Caco-2 (cell line): Measurements from ENCODE around the gene MVB12B. TPM values are rescaled to one million over a fixed set of nuclear protein-coding genes. Genes with fewer than 3 reads are reported as not detected.

Experiments
- BruUV-seq: library from RNA; stranded (reverse); fragments of 400-500 nt; replicated peaks from 2 replicates; lab custom pipeline; 2021; lab: Mats Ljungman, UMichigan
- CTCF ChIA-PET: fragments of 300-600 bp; sonication (Branson Sonifier 250); formaldehyde crosslinking; loops from one replicate; lab custom pipeline; 2022; ENCODE audit warnings: antibody characterized with exemption; lab: Charles Lee
- POLR2A ChIA-PET: fragments of 300-600 bp; sonication (Branson Sonifier 250); formaldehyde crosslinking; loops from one replicate; lab custom pipeline; 2022; ENCODE audit warnings: antibody characterized with exemption; lab: Charles Lee
- DNase-seq, 2 experiments: peaks; one replicate each; pipeline versions ENCODE4 v3.0.0 to v3.0.0-alpha.2; 2020 to 2022
- H3K27me3 ChIP-seq: replicated peaks from 2 replicates; pipeline ENCODE4 v1.6.0; 2011; ENCODE audit warnings: low read length; ENCODE audit not compliant: control insufficient read depth, insufficient read depth
- H3K36me3 ChIP-seq: 2 replicates; pipeline ENCODE4 v1.5.1; 2011; ENCODE audit warnings: low read length; ENCODE audit not compliant: control insufficient read depth, insufficient read depth
- H3K4me1 ChIP-seq: fragments of 250-450 bp; sonication (Bioruptor Pico); 2 replicates; pipeline ENCODE4 v1.5.1; 2020; ENCODE audit warnings: mild to moderate bottlenecking
- H3K4me3 ChIP-seq: 2 replicates; pipeline ENCODE4 v1.5.1; 2011; ENCODE audit warnings: low read depth, mild to moderate bottlenecking, control low read depth, low read length
- H3K9me3 ChIP-seq: fragments of 250-450 bp; sonication (Bioruptor Pico); 2 replicates; pipeline ENCODE4 v1.5.1; 2020; ENCODE audit warnings: mild to moderate bottlenecking, moderate library complexity
- H3K27ac Mint-ChIP-seq: one replicate; pipeline ENCODE4 v1.8.0; 2022; ENCODE audit warnings: mixed read lengths; ENCODE audit not compliant: unreplicated experiment
- H3K27me3 Mint-ChIP-seq: one replicate; pipeline ENCODE4 v1.8.0; 2022; ENCODE audit warnings: mixed read lengths; ENCODE audit not compliant: insufficient read depth, unreplicated experiment
- H3K36me3 Mint-ChIP-seq: one replicate; pipeline ENCODE4 v1.8.0; 2022; ENCODE audit warnings: mild to moderate bottlenecking, mixed read lengths; ENCODE audit not compliant: insufficient read depth, unreplicated experiment
- H3K4me1 Mint-ChIP-seq: one replicate; pipeline ENCODE4 v1.8.0; 2022; ENCODE audit warnings: low read depth, mixed read lengths; ENCODE audit not compliant: unreplicated experiment
- H3K4me3 Mint-ChIP-seq: one replicate; pipeline ENCODE4 v1.8.0; 2022; ENCODE audit warnings: mild to moderate bottlenecking, moderate library complexity, mixed read lengths; ENCODE audit not compliant: unreplicated experiment
- H3K9me3 Mint-ChIP-seq: one replicate; pipeline ENCODE4 v1.8.0; 2022; ENCODE audit warnings: mixed read lengths; ENCODE audit not compliant: unreplicated experiment
- intact Hi-C: fragments of 100-400 bp; cut with micrococcal nuclease; formaldehyde crosslinking; loops from one replicate; pipeline ENCODE4 v1.10.0; 2022; ENCODE audit not compliant: unreplicated experiment
- total RNA-seq: library from RNA; stranded (reverse); gene quantifications from 2 replicates; pipeline ENCODE4 v1.2.3, GENCODE V29; 2022
- TF ChIP-seq, protein P1 (sequence below), 2 experiments: fragments of 200-600 bp in 1 of 2; IDR thresholded peaks; 1 replicate in 1 of 2; 2 replicates in 1 of 2; pipeline versions ENCODE4 v1.5.1 to v1.8.0; 2011 to 2022; ENCODE audit warnings: antibody characterized with exemption in 1 of 2, control low read depth in 1 of 2, inconsistent platforms in 1 of 2, low read depth in 1 of 2, low read length in 1 of 2, mild to moderate bottlenecking in 1 of 2, moderate library complexity in 1 of 2; ENCODE audit not compliant: insufficient read depth in 1 of 2, severe bottlenecking in 1 of 2, unreplicated experiment in 1 of 2

Gene MVB12B
- total RNA-seq, 1 experiment from 2014 or later = 24.4 TPM

DNA sequence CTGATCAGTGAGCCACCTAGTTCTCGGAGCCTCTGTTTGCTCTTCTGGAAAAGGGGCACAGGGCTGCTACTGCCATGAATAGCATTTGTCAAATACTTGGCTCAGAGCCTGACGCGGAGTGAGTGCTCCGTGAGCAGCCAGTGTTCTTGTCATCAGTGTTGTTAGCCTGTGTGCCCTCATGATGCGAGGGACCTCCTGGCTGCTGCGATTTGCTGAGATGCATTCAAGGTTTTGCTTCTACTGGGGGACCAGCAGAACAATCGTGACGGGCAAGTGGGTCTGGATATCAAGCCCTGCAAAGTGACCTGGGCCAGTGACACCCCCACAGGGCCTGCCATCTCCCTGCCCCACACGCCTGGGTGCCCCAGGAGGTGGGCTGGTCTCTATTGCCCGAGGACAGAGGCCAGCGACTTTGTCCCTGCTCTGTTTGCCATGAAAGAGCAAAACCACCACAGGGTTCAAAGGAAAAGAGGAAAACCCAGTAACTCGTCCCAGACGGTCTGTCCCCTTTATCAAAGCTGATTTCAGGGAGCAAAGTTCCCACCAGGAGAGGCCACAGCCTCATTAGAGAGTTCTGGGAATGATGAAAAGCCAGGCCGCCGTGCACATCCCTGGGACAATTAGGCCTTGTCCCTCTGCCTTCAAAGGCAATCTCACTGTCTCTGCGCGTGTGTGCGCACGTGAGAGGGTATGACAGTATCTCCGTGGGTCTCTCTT, 200.6 kb downstream of the MVB12B start:
- H3K36me3 Mint-ChIP-seq = no peaks in the 10 kb centered on the region
- peaks cover 7% of the 10 kb centered on the region for H3K27me3 Mint-ChIP-seq
- peaks cover 20% of the 10 kb centered on the region for H3K4me1 Mint-ChIP-seq
- intact Hi-C loops = no loop called here
- no peak overlapping the region for H3K27ac Mint-ChIP-seq
- no peaks in the 10 kb centered on the region for H3K9me3 ChIP-seq
- H3K4me1 ChIP-seq = peaks cover 8% of the 10 kb centered on the region; the same call in 1 of the 2 replicates
- TF ChIP-seq, protein P1, sequence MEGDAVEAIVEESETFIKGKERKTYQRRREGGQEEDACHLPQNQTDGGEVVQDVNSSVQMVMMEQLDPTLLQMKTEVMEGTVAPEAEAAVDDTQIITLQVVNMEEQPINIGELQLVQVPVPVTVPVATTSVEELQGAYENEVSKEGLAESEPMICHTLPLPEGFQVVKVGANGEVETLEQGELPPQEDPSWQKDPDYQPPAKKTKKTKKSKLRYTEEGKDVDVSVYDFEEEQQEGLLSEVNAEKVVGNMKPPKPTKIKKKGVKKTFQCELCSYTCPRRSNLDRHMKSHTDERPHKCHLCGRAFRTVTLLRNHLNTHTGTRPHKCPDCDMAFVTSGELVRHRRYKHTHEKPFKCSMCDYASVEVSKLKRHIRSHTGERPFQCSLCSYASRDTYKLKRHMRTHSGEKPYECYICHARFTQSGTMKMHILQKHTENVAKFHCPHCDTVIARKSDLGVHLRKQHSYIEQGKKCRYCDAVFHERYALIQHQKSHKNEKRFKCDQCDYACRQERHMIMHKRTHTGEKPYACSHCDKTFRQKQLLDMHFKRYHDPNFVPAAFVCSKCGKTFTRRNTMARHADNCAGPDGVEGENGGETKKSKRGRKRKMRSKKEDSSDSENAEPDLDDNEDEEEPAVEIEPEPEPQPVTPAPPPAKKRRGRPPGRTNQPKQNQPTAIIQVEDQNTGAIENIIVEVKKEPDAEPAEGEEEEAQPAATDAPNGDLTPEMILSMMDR (IDR thresholded peaks at IDR 0.05; ENCODE audit: insufficient read depth in 1 of 2, low read depth in 1 of 2, low read length in 1 of 2, severe bottlenecking in 1 of 2, unreplicated experiment in 1 of 2) = no peak
- peak in 1 of 2 experiments; percentile 40 for DNase-seq
- H3K27me3 ChIP-seq = no peaks in the 10 kb centered on the region
- ChIA-PET POLR2A (no interaction called here), CTCF (no interaction called here)
- no peak overlapping the region for H3K4me3 ChIP-seq
- no peaks in the 10 kb centered on the region for H3K36me3 ChIP-seq
- H3K4me3 Mint-ChIP-seq = no peak overlapping the region
- BruUV-seq = no TSS peak
- no peaks in the 10 kb centered on the region for H3K9me3 Mint-ChIP-seq

DNA sequence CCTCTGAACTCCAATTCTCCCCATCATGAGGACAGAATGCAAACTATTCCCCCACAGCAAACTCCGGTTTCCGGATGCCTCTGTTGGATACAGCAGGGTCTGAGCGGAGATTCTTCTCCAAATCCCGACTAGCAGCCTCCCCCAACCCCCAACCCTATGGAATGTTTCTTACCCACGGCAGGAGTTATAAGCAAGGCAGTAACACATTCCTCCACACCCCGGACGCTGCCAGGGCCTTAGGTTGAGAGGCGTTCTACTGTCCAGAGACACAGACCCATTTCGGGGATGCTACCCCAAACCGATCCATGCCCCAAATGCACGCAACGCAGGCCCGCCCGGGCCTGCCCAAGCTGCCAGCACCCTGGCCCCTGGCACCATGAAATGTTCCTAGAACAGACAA, 201.5 kb downstream of the MVB12B start:
- POLR2A ChIA-PET = no interaction called here
- Histone ChIP-seq H3K4me3 (no peak overlapping the region), H3K9me3 (no peaks in the 10 kb centered on the region), H3K27me3 (no peaks in the 10 kb centered on the region), H3K36me3 (no peaks in the 10 kb centered on the region), H3K4me1 (peaks cover 8% of the 10 kb centered on the region; the same call in 1 of the 2 replicates)
- DNase-seq = peak in 1 of 2 experiments; percentile 53
- Mint-ChIP-seq H3K36me3 (no peaks in the 10 kb centered on the region), H3K4me1 (peaks cover 20% of the 10 kb centered on the region), H3K4me3 (no peak overlapping the region), H3K9me3 (no peaks in the 10 kb centered on the region), H3K27ac (no peak overlapping the region), H3K27me3 (peaks cover 7% of the 10 kb centered on the region)
- intact Hi-C loops = no loop called here
- BruUV-seq = no TSS peak
- TF ChIP-seq, protein P1 (IDR thresholded peaks at IDR 0.05; ENCODE audit: insufficient read depth in 1 of 2, low read depth in 1 of 2, low read length in 1 of 2, severe bottlenecking in 1 of 2, unreplicated experiment in 1 of 2) = no peak
- CTCF ChIA-PET = no interaction called here

DNA sequence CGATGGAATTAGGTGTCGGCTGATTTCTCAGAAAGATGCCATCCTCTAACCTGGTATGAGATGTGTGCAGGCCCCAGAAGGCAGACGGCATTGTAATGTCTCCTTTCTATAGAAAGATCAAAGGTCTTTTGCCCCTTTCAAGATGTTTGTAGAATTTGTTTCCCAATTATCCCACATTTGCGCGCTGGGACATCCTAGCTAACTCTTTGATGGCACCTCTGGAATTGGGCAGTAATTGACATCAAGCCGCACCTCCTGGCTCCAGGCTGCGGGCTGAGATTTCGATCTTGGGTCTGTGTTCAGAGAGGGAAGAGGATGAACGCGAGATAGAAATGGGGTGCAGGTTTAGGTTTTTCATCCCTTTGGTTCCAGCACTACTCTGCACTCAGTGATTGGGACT, 202.3 kb downstream of the MVB12B start:
- Histone ChIP-seq H3K27me3 (no peaks in the 10 kb centered on the region), H3K36me3 (no peaks in the 10 kb centered on the region), H3K9me3 (no peaks in the 10 kb centered on the region), H3K4me3 (no peak overlapping the region), H3K4me1 (peaks cover 8% of the 10 kb centered on the region; the same call in 1 of the 2 replicates)
- no peak overlapping the region for H3K4me3 Mint-ChIP-seq
- intact Hi-C loops = no loop called here
- peaks cover 16% of the 10 kb centered on the region for H3K4me1 Mint-ChIP-seq
- TF ChIP-seq, protein P1 (IDR thresholded peaks at IDR 0.05; ENCODE audit: insufficient read depth in 1 of 2, low read depth in 1 of 2, low read length in 1 of 2, severe bottlenecking in 1 of 2, unreplicated experiment in 1 of 2) = no peak
- no peak overlapping the region for H3K27ac Mint-ChIP-seq
- no peak for DNase-seq
- no peaks in the 10 kb centered on the region for H3K36me3 Mint-ChIP-seq
- no TSS peak for BruUV-seq
- POLR2A ChIA-PET = no interaction called here
- H3K9me3 Mint-ChIP-seq = no peaks in the 10 kb centered on the region
- CTCF ChIA-PET = no interaction called here
- peaks cover 2% of the 10 kb centered on the region for H3K27me3 Mint-ChIP-seq
